22Rv1 (cell line): ENCODE data around the gene SNX9.

Experiments
- H3K27ac ChIP-seq: fragments of 450-650 bp; 2 replicates; pipeline ENCODE4 v1.5.1; 2017
- ZFX ChIP-seq: fragments of 450-650 bp; IDR thresholded peaks from 2 replicates; pipeline ENCODE4 v1.6.1; 2017; ENCODE audit warnings: antibody characterized with exemption, borderline replicate concordance
- TF ChIP-seq, protein P1 (sequence below): fragments of 450-650 bp; IDR thresholded peaks from 2 replicates; pipeline ENCODE4 v1.5.1; 2017; ENCODE audit warnings: mild to moderate bottlenecking

Gene SNX9

DNA sequence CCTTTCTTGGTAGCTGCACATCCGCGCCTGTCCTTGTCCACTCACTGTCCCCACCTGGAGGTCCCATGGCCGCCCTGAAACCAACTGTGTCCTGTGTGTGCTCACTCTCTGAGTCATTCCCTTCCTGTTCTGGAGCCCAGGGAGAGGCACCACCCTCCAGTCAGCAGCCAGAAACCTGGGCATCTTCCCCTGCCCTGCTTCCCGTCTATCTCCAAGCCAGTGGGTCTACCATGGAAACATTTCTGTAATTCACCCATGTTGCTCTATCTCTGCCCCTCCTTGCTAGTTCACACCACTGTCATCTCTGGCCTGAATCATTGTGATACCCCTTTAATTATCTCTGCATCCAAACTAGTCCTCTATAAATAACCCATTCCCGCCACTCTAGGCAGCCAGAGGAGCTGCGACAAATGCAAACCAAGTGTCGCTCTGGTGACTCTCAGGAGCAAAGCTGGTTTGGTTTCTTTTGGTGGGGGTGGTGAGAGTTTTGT lies 129.9 kb downstream of the SNX9 start:
- H3K27ac ChIP-seq, result no peak overlapping the region
- TF ChIP-seq ZFX, result no peak
- TF ChIP-seq, protein P1, sequence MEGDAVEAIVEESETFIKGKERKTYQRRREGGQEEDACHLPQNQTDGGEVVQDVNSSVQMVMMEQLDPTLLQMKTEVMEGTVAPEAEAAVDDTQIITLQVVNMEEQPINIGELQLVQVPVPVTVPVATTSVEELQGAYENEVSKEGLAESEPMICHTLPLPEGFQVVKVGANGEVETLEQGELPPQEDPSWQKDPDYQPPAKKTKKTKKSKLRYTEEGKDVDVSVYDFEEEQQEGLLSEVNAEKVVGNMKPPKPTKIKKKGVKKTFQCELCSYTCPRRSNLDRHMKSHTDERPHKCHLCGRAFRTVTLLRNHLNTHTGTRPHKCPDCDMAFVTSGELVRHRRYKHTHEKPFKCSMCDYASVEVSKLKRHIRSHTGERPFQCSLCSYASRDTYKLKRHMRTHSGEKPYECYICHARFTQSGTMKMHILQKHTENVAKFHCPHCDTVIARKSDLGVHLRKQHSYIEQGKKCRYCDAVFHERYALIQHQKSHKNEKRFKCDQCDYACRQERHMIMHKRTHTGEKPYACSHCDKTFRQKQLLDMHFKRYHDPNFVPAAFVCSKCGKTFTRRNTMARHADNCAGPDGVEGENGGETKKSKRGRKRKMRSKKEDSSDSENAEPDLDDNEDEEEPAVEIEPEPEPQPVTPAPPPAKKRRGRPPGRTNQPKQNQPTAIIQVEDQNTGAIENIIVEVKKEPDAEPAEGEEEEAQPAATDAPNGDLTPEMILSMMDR, result no peak

DNA sequence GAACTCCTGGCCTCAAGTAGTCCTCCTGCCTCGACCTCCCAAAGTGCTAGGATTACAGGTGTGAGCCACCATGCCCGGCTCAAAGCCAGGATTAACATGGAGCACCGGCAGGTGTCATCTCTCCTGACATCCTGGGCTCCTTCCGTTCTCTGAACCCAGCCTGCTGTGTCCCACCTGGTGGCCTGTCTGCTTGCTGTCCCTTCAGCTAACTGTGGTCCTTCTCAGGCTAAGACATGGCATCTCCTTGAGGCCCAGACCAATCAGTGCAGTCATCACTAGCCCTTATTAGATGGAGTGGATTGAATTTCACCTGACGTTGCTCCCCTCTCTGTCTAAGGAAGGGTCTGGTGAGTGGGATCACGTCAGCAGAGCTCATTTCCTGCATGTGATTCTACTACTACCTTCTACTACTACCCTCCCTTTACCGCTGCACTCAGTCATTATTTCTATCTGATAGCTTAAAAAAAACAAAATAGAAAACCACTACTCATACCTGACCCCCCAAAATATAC lies 130.6 kb downstream of the SNX9 start:
- H3K27ac ChIP-seq, result peak overlapping the region; percentile 30; the same call in 1 of the 2 replicates
- TF ChIP-seq, protein P1, result no peak
- no peak for TF ChIP-seq ZFX

DNA sequence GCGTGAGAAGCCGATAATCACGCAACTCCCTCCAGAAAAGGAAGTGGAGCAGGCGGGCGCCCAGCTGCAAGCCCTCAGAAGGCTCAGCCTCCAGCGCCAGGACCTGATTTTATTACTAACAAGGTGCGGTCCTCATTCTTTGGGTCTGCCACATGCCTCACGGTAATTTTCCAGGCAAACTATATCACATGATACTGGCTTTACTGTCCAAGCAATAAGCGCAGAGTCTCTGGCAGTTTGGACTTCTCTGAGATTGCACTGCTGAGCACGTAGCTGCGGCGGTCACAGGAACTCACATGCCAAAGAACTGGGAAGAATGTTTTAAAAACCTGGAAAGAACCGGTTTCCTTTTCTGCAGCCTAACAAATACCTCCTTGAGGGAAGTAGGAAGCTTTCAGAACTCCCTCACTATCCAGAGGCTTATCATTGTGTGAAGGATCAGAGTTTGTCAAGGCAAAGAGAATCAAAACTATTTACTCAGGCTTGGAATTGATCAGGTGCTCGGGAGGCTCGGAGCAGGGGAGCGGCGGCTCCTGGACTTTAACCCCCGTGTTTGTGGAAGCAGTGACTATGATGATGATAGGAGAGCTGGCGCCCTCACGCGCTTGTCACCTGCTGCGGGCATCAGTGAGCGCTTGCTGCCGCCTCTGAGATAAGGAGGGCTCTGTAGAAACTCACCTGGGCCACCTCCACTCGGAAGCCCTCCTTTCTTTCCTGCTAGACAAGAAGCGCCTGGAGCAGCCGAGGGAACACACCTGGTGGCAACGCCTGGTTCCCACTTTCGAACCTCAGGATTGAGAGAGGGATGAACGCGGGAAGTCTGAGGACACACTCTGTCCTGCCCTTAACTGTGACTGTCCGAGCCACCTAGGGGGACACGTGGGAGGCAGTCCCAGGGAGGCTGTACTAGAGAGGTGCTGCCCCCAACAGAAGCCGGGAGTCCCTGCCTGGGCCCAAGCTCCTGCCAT lies 131.4 kb downstream of the SNX9 start:
- TF ChIP-seq, protein P1, result peak; percentile 61
- no peak for TF ChIP-seq ZFX
- peak overlapping the region; percentile 30; the same call in 1 of the 2 replicates for H3K27ac ChIP-seq

DNA sequence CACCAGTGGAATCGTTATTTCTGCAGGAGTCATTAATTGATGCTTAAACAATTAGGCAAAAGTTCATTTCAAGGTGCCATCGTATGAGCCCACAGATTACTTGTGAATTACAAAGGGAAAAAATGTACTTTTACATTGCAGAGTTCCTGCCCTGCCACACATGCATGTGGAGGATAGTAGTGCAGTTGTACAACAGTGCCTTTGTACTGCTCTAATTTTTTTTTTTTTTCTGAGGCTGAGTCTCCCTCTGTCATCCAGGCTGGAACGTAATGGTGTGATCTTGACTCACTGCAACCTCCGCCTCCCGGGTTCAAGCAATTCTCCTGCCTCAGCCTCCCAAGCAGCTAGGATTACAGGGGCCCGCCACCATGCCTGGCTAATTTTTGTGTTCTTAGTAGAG lies 132.6 kb downstream of the SNX9 start:
- no peak for TF ChIP-seq ZFX
- TF ChIP-seq, protein P1, result no peak

DNA sequence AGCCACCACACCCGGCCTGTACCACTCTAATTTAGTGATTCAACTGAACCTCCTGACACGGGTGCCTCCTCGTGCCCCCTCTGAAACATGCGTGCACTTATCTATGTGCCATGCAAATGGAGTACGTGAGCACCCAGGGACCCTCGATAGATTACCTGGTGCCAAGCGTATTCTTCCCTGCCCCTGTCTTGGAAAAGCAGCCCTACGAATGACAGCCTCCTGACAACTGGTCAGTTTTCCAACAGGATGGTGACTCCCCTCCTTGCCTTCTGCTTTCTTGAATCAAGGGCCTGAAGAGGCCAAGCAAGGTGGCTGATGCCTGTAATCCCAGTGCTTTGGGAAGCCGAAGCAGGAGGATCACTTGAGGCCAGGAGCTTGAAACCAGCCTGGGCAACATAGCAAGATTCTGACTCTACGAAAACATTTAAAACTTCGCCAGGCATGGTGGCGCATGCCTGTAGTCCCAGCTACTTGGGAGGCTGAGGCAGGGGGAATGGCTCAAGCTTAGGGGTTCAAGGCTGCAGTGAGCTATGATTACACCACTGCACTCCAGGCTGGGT lies 133.2 kb downstream of the SNX9 start:
- no peak for TF ChIP-seq ZFX
- TF ChIP-seq, protein P1, result no peak
- no peak overlapping the region for H3K27ac ChIP-seq

More for the DNA sequence above, 132.6 kb downstream of the SNX9 start:
- H3K27ac ChIP-seq, result no peak overlapping the region

DNA sequence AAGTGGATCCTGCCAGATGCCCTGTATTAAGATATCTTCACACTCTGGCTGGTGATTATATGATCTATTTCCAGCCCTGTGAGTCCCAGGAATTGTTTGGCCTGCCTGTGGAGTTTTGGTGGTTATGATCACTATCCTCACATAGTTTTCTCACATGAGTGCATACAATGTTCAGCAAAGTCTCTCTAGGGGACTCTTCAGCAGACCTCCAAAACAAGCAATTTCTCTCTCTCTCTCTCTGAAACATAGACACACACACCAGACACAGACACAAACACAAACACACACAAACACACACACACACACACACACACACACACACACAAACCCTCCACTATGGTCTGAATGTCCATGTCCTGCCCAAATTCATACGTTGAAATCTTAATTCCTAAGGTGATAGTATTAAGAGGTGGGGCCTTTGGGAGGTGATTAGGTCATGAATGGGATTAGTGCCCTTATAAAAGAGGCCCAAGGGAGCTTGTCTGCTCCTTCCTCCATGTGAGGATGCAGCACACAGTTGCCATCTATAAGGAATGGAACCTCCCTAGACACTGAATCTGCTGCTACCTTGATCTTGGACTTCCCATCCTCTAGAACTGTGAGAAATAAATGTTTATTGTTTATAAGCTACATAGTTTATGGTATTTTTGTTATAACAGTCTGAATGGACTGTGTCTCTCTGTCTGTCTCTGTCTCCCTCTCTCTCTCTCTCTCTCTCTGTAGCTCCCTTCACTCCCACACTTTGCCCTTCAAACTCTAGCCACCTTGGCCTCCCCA lies 136.6 kb downstream of the SNX9 start:
- TF ChIP-seq ZFX, result no peak
- TF ChIP-seq, protein P1, result no peak

More for the DNA sequence above, 136.6 kb downstream of the SNX9 start:
- H3K27ac ChIP-seq, result no peak overlapping the region
